GM19455 (cell line): ENCODE results near the gene IFT122.

Experiments
- ATAC-seq: cut with Tn5 transposase; IDR thresholded peaks from one replicate; pipeline ENCODE4 v1.9.1; 2021; ENCODE audit not compliant: unreplicated experiment

The IFT122 gene

GRCh38 chr3:129434140-129434539, 5.9 kb upstream of the IFT122 start:
- ATAC-seq = no peak

DNA sequence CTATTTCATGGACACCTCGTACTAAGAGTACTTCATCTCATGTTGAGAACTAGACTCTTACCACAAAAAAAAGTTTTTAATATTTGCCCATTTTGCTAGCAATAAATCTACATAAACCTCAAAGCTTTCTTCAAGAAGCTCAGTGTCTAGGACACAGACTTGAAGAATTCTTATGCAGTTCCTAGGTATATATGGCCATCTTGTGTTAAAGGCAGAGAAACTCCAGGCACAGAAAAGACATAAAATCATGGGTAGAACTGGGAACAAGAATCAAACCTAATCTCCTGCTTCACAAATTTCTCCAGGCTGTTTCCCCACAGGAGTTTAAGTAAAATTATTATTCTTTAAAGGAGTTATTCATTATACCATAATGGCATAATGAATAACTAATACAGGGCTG, 4.7 kb upstream of the IFT122 start:
- ATAC-seq = no peak

GRCh38 chr3:129439226-129439816, 703 bp upstream of the IFT122 start:
- no peak for ATAC-seq

GRCh38 chr3:129440618-129441190, 680 bp downstream of the IFT122 start:
- no peak for ATAC-seq

DNA sequence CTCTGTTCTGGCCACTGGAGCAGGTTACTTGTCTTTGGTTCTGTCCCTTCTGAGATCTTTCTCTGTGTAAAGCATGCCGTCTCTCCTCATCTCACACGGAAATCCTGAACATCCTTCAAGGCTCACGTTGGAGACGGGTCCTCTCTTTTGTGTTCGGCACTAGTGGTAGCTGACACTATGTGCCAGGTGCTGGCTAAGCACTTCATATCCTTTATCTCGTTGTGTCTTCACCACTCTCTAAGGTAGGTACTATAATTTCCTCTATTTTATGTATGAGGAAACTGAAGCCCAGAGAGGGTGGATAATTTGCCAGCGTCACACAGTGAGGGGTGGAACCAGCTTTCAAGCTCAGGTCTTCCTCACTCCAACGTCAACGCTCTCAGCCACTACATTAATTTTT, 1.2 kb downstream of the IFT122 start:
- ATAC-seq = no peak

DNA sequence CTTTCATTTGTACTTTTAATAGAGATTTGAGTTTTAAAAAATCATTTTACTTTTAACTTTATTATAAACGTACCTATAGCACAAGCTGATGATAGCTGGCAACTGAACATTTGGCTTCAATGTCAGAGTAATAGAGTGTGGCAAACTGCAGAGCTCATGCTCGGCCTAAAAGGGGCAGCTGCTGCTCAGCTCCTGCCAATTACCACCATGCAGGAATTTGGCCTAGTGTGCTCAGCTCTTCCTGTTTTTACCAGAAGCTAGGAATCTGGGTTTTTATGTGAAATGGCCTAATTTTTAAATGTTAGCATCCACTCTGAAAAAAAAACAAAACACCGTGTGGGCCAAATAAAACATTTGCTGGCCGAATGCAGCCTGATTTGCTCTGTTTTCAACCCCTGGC, 1.8 kb downstream of the IFT122 start:
- ATAC-seq = no peak

GRCh38 chr3:129442486-129442885, 2.5 kb downstream of the IFT122 start:
- ATAC-seq = no peak

DNA sequence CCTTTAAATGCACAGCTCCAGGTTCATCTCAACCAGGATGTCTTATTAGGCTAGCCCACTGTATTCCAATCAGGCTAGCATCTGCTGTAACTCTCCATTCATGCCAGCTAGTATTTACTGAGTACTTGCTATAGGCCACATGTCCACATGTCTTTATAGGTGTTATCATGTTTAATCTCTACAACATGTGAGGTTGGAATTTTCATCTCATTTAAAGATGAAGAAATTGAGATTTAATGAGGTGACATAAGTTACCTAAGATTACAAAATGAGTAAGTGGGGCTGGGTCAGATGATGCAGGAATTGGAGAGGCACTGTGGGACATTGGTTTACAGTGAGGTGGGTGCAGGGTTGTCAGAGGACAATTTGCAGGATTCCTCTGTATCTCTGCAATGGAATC, 2.9 kb downstream of the IFT122 start:
- no peak for ATAC-seq

DNA sequence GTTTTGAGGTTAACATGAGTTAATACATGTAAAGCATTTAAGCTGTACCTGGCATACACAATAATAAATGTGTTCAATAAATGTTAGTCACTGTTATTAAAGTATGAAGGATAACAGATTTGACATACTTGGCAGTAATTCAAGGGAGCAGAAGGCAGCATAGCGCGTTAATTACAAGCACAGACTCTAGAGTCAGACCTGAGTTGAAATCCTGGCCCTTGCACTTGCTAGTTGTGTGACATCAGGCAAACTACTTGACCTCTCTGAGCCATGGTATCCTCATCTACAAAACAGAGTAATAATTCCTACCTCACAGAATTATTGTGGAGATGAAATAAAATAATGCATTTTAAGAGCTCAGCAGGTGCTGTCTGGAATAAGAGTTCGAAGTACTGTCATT, 5.4 kb downstream of the IFT122 start:
- no peak for ATAC-seq

GRCh38 chr3:129446926-129447325, 6.9 kb downstream of the IFT122 start:
- ATAC-seq = no peak

DNA sequence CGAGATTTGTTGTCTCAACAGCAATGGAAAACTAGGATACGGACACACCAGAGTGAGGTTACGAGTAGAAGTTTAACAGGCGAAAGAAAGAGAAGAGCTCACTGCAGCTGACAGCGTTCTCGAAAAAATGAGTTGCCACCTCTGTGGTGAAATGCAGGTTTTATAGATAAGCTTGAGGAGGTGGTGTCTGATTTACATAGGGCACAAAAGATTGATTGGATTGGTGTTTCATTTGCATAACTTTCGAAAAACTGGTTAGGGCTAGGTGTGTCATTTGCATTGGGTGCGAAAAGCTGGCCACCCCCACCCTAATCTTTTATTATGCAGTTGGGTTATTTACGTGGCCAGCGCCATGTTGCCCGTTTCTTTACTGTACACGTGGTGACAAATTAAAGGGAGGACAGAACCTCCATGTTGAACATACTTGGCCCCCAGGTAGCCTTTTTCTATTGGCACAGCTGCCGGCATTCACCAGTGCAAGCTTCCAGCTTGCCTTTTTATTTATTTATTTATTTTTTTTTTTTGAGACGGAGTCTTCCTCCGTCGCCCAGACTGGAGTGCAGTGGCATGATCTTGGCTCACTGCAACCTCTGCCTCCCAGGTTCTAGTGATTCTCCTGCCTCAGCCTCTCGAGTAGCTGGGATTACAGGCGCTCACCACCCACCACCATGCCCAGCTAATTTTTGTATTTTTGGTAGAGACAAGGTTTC, 8.3 kb downstream of the IFT122 start:
- ATAC-seq = no peak

GRCh38 chr3:129449279-129450115, 9.5 kb downstream of the IFT122 start:
- ATAC-seq = no peak

GRCh38 chr3:129453732-129454131, 13.7 kb downstream of the IFT122 start:
- ATAC-seq = no peak

- no peak for ATAC-seq
Observed at GRCh38 chr3:129460155-129460554, 20.1 kb downstream of the IFT122 start.

DNA sequence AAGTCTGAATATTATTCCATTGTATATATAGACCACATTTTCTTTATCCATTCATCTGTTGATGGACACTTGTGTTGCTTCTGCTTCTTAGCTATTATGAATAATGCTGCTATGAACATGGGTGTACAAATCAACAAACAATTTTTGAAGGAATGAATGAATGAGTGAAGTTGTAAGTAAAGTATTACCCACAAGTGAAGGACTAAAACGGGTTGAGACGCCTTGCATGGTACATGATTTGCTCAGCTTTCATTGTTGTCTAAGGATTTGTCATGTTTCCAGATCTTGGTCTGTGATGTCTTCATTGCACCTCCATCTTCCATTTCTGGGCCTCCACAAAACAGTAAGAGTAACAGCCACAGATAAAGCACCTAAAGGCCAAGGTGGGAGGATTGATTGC, 20.5 kb downstream of the IFT122 start:
- ATAC-seq = no peak

DNA sequence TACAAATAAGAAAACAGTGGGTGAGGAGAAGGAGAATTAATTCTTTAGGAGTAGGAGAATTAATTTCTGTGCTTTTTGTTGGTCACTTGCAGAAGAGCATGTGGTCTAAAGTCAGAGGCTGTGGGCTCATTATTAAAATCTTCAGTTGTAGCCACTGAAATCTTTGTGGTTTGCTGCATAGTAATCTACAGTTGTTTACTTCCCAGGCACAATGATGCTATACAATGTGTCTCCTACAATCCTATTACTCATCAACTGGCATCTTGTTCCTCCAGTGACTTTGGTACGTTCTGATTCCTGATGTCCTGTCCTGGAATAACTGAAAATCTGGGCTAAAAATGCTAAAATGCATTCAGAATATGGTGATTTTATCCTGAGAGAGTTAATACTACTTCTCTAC, 21.0 kb downstream of the IFT122 start:
- no peak for ATAC-seq

DNA sequence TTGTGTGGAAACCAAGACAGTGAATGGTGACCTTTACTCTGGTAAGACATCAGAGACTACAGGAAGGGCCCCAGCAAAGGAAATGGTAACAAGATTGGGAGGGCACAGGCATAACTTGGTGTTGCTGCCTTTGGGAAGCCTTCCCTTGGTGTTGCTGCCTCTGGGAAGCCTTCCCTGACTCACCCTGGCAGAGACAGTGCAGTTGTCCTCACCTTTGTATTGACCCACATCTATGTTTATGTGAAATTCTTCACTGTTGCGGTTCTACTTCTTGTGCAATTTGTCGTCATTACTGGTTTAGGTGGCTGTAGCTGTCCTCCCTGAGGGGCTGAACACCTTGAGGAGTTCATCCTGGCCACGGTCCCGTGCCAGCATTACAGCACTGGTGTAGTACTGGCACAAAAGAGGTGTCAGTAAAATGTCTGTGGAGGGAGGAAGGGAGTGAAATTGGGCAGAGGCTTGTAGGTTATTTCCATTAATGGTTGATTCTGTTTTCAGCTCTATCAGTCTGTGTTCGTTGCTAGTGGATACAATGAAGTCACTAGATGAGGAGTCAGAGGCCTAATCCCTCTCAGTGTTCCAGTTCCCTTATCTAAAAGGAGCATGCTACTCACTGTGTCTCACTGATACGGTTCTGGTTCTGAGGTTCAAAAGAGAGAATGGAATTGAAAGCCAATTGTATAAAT, 21.6 kb downstream of the IFT122 start:
- ATAC-seq = no peak

DNA sequence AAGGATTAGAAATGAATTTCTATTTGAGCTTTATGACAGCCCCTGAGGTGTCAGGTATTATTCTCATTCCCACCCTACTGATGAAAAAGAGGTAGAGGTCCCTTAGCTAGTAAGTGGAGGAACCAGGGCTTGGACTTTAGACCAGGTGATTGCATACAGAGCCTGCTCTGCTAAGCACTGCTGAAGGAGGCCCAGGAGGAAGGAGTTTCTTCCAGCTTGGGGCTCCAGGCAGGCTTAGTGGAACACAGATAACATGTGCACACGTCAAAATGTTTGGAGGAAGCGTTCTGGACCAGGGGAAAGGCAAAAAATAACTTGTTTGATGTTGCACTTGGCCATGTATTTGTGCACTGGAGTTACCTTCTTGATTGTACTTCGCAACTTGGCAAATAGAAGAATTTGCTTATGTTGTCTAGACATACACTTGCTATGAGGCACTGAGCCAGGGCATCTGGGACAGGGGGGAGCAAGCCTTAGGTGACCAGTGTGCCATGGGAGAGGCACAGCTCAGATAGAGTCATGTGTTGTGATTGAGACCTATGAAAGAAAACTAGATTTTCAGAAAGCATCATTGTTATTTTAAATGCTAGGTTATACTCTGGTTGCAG, 22.4 kb downstream of the IFT122 start:
- ATAC-seq = no peak

GRCh38 chr3:129463094-129463493, 23.1 kb downstream of the IFT122 start:
- ATAC-seq = no peak

GRCh38 chr3:129463716-129464115, 23.7 kb downstream of the IFT122 start:
- no peak for ATAC-seq

- ATAC-seq = no peak
Observed at GRCh38 chr3:129467932-129468331, 27.9 kb downstream of the IFT122 start.
